GDM1 (cell line): ENCODE results near the gene PSG2.
"Not testable (repeated sequence)": the region's sequence is repeated elsewhere in the genome, so short reads cannot be mapped to it uniquely, and the experiment has no call there.

Experiments
- DNase-seq: peaks from one replicate; lab custom pipeline; 2025; lab: John Stamatoyannopoulos, UW

The PSG2 gene

DNA sequence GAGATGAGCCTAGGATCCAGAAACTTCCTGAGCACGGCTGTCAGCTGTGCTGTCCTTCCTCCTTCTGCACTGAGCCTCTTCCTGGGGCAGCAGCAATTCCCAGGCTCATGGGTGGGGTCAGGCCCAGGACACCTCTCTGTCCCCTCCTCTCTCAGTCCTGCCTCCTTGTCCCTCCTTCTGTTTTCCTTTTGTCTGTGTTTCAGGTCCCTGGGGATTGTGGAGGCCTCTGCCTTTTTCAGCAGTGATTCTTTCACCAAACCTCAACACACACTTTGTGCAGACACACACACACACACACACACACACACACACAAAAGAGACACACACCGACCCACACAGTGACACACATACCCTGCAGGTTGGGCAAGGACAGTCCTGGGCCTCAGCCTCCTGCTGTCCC is at the start of gene PSG2:
TSS of gene PSG2 (minus strand) at position 101 of the 400 bp plus-strand sequence. CDS start 132 bp downstream, outside the sequence.
- DNase-seq = not testable (repeated sequence)

- DNase-seq = not testable (repeated sequence)
These were observed 48.9 kb upstream of the PSG2 start for GRCh38 chr19:43131281-43131842.

GRCh38 chr19:43129197-43129596 is 46.7 kb upstream of the PSG2 start:
- not testable (repeated sequence) for DNase-seq

DNA sequence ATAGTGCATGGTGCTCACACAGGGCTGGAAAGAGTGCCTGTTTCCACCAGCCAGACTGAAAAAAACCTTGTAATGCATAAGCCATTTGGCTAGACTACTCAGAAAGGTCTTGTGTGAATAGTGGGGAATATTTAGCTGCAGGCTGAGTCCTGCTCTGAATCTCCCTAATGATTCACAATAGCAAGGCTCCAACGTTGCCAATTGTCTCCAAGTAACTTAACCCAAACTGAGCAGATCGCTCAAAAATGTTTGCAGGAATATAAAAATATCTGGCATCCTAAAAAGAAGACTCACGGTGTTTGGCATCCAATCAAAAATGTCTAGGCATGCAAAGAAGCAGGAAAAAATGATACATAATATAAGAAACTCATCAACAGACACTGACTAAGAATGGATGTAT is 44.8 kb upstream of the PSG2 start:
- not testable (repeated sequence) for DNase-seq

- no peak for DNase-seq
These were observed 44.2 kb upstream of the PSG2 start for GRCh38 chr19:43126720-43127119.

DNA sequence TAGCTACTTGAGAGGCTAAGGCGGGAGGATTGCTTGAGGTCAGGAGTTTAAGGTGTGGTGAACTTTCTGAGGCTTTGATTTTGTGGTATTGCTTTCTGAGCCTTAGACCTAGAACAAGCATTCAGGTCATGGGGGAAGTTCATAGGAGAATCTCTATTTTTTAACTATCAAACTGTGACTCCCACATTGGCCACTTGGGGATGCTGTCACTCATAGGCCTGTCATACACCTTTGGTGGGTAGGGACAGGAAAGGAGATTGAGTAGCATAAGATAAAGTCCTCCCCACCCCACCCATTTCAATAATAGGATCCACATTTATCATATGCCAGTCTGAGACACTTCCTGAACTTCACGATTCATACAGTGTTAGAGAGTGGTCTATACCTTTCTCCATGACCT is 41.9 kb upstream of the PSG2 start:
- no peak for DNase-seq

DNA sequence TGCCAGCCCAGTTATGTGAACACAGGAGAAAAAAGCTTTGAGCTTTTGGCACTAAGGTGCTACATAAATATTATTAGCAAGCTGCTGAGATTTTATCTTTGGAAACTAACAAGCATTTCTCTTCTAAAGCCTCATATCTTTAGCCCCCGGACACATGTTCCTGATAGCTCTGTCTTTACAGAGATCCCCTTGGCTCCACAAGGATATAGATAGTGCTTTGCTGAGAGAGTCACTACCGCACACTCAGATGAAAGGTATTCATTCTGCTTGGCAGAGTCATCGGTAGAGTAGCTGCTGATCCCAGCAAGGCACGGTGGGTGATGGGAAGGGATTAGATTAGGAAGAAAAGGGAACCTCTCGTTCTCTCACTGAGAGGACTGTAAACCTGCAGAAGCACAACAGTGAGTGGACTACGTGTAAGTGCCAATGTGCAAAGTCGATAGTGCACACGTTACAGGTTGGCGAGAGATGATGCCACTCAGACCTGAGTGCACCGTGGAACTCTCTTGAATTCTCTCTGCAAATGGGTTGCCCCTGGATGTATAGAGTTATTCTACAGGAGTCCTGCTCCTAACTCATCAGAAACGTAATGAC is 38.0 kb upstream of the PSG2 start:
- DNase-seq = not testable (repeated sequence)

DNA sequence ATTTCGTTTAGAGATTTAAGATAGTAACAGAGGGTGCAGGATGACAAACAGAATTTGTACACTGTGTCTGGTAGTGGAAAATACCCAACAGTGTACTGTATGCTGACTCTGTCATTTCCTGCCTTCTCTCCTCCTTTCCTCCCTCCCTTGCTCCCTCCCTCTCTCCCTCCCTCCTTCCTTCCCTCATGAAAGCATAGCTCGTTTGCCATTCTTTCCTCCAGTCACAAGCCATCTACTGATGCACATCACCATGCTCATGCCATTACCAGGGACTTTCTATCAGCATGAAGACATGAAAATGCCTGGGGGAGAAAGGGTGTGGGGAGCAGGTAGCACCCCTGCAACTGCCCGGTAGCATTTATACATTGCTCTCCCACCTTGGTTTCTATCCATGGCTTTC is 37.0 kb upstream of the PSG2 start:
- not testable (repeated sequence) for DNase-seq

DNA sequence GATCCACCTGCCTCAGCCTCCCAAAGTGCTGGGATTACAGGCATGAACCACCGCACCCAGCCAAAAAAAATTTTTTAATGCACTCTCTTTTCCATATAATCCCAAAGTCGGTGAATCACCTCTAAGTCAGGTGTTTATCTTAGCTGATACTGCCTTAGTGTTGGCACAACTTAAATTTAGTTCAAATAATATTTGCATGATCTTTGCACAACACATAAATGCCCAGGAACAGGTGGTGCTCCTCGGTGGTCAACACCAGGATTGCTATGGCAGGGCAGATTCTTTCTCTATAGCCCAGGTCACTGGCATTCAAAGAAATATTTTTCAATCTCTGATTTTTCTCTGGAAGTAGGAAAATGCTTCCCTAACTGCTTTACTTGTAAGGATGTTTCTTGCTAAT is 33.9 kb upstream of the PSG2 start:
- not testable (repeated sequence) for DNase-seq

DNA sequence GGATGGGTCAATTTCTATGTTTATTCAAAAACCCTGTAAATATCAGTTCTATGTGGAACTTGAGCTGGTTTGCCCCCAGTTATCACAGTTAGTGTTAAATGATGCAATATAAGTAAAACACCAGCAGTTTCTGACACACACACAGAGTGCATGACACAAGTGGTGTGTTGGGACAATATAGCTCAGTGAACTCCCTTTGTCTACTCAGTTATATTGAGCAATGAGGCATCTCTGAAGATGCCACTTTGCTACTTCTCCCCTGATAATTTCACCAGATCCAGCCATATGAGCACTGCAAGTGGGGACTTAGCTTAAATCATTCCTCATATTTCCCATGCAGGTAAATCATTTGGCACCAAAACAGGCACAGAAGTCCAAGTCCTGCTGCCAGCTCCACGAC is 33.0 kb upstream of the PSG2 start:
- DNase-seq = not testable (repeated sequence)

GRCh38 chr19:43115064-43115463 is 32.6 kb upstream of the PSG2 start:
- DNase-seq = not testable (repeated sequence)

GRCh38 chr19:43114626-43115025 is 32.1 kb upstream of the PSG2 start:
- not testable (repeated sequence) for DNase-seq

DNA sequence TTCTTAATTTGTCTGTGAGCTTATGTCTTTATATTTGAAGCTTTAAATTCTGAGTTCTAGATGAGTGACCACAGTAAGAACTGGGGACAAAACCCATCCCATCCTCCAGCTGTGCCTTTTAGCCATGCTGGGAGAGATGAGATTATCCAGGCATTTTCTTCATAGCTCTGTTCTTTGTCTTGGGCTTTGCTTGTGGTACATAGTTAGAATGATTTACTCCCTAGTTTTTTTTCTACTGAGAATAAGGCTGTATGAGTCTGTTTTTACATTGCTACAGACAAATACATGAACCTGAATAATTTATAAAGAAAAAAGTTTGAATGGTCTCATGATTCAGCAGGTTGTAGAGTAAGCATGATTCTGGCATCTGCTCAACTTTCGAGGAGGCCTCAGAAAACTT is 24.9 kb upstream of the PSG2 start:
- not testable (repeated sequence) for DNase-seq

DNA sequence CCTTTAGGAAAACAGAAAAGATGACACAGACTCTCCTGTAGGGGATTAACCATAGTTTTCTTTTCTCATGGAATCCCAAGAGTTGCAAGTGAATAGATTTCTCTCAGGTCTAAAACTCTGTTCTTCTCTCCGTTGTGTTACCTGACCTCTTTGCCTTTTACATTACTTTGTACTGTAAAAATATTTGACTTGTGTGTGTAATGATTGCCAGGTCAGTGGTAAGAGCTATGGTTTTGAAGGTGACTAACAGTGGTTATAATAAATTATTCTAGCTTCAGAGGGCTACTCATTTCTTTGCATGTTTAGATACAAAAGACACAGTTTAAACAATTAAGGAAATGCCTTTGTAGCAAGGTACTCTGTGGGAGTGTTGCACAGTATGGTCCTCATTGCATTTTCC is 23.0 kb upstream of the PSG2 start:
- DNase-seq = no peak

DNA sequence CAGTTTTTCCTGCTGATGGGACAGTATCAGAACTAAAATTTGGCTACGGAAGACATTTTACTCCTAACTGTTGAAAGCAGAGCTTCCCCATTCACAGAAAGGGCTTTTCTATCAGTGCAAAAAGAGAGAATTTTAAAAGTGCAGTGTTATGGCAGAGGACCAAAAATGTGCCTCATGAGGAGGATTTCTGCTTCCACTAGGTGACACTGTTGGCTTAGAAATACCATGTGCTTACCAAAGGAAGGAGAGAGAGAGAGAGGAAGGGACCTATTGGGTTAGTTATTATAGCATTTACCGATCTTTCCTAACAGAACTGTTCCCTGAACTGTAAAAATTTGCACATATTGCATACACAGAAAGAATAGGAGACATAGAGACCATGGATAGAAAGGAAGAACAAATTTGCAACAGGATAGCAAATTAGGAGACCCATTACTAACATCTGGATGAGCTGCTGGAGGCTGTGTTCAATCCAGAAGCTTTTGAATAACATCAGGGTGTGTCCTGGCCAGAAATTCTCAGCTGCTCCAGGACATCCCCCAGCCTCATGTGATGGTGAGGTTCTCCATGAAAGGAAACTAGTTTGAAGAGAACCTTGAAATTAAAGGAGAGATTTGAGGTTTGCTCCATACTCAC is 21.8 kb upstream of the PSG2 start:
- DNase-seq = not testable (repeated sequence)

DNA sequence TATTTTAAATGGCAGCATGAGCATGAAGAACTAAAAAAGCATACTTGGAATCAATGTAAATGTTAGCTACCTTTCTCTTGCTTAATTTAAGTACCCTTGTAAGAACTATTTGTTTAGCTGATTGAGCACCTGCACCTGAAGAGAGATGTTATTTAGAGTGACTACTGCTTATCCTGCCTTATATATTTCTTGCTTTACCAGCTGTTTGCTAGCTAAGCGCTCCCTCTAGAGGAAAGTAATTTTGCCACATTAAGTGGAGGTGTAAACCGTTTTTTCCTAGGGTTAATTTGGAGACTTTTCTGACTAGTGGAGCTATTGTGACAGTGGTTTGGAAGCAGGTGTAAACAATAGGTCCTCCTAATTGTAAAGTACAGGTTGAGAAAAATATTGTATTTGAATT is 19.4 kb upstream of the PSG2 start:
- DNase-seq = no peak

- not testable (repeated sequence) for DNase-seq
These were observed 15.9 kb upstream of the PSG2 start for GRCh38 chr19:43098416-43098815.

- not testable (repeated sequence) for DNase-seq
These were observed 5.3 kb upstream of the PSG2 start for GRCh38 chr19:43087702-43088340.

DNA sequence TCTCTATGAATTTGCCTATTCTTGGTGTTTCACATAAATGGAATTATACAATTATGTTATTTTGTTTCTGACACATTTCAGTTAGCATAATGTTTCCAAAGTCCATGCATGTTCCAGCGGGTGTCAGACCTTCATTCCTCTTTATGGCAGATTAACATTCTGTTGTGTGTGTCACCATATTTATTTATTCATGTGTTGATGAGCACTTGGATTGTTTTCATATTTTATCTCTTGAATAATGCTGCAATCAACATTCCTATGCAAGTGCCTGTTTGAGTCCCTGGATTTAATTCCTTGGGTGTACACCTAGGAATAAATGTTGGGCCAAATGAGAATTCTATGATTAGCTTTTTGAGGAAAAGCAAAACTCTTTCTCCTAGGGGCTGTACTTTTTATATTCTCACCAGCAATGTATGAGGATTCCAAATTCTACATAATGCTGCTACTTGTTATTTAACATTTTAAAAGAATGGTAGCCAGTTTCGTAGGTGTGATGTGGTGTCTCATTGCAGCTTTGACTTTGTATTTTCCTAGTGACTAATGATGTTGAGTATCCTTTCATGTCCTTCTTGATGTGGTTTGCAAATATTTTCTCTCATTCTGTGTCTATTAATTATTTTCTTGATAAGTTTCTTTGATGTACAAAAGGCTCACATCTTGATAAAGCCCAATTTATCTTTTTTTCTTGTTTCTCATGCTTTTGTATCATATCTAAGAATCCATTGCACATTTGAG is 3.5 kb upstream of the PSG2 start:
- DNase-seq = not testable (repeated sequence)

GRCh38 chr19:43084196-43084832 is 1.8 kb upstream of the PSG2 start:
- not testable (repeated sequence) for DNase-seq

GRCh38 chr19:43083721-43084120 is 1.2 kb upstream of the PSG2 start:
- not testable (repeated sequence) for DNase-seq

GRCh38 chr19:43078311-43078710 is 4.2 kb downstream of the PSG2 start:
- no peak for DNase-seq
